Body of pancreas (tissue), 4 donors: Measurements from ENCODE around the gene WHRN.

Source experiments
- CTCF ChIP-seq, 7 experiments: fragments of 450-650 bp in 4 of 7; fragments of 200-600 bp in 3 of 7; sonication (generic) in 3 of 7; IDR thresholded peaks; one replicate each; pipeline ENCODE4 v1.5.1; 2016 to 2019; ENCODE audit warnings: antibody characterized with exemption in 7 of 7
- POLR2A ChIP-seq, 3 donors: fragments of 450-650 bp; IDR thresholded peaks; one replicate each; pipeline ENCODE4 v1.6.1; 2016; ENCODE audit warnings: antibody characterized with exemption in 3 of 3, mild to moderate bottlenecking in 2 of 3

GRCh38 chr9:114356792-114357191, 148.5 kb downstream of the WHRN start:
- no peak for TF ChIP-seq CTCF (IDR thresholded peaks at IDR 0.05)
- TF ChIP-seq POLR2A (IDR thresholded peaks at IDR 0.05): no peak
